Omental fat pad (tissue), 4 donors: Measurements from ENCODE around the gene MTA1. TPM values are rescaled to one million over a fixed set of nuclear protein-coding genes. Genes with fewer than 3 reads are reported as not detected.

ENCODE experiments used
- ATAC-seq: fragments of 150-250 bp; one replicate; pipeline ENCODE4 v1.9.1; 2016; ENCODE audit warnings: mild to moderate bottlenecking, moderate library complexity; ENCODE audit not compliant: low FRiP score
- DNase-seq: peaks from one replicate; pipeline ENCODE4 v3.0.0-alpha.2; 2019; ENCODE audit warnings: low spot score
- CTCF ChIP-seq, 3 donors: fragments of 450-650 bp; IDR thresholded peaks; one replicate each; pipeline ENCODE4 v1.5.1; 2016 to 2017; ENCODE audit warnings: antibody characterized with exemption in 3 of 3, mild to moderate bottlenecking in 3 of 3, moderate library complexity in 2 of 3
- total RNA-seq, 4 donors: library from RNA; depleted of rRNA; stranded (reverse); fragments of >200 nt; gene quantifications; one replicate each; pipeline ENCODE4 v1.1.0, GENCODE V29; 2016

The MTA1 gene
- total RNA-seq, 4 donors from 2014 or later: 35.4 to 72.5 (median 59.7) TPM

GRCh38 chr14:105482486-105483110 lies 63.0 kb downstream of the MTA1 start:
- ATAC-seq: no peak
- no peak for DNase-seq
- TF ChIP-seq CTCF (IDR thresholded peaks at IDR 0.05): no peak

- ATAC-seq (no peak), DNase-seq (no peak)
- no peak for TF ChIP-seq CTCF (IDR thresholded peaks at IDR 0.05)
Measured at GRCh38 chr14:105483300-105484068, 63.9 kb downstream of the MTA1 start.

- DNase-seq (no peak), ATAC-seq (no peak)
- TF ChIP-seq CTCF (IDR thresholded peaks at IDR 0.05): no peak
Measured at GRCh38 chr14:105484069-105484996, 64.7 kb downstream of the MTA1 start.

GRCh38 chr14:105484997-105485393 lies 65.4 kb downstream of the MTA1 start:
- DNase-seq (no peak), ATAC-seq (no peak)
- no peak for TF ChIP-seq CTCF (IDR thresholded peaks at IDR 0.05)

- no peak for DNase-seq
- no peak for ATAC-seq
- TF ChIP-seq CTCF (IDR thresholded peaks at IDR 0.05): no peak
Measured at GRCh38 chr14:105485739-105486162, 66.1 kb downstream of the MTA1 start.

GRCh38 chr14:105486163-105486973 lies 66.7 kb downstream of the MTA1 start, which contains the start of gene CRIP1:
Gene CRIP1 (plus strand): TSS chr14:105486886. CDS start chr14:105487260, 374 bp downstream.
- no peak for DNase-seq
- TF ChIP-seq CTCF (IDR thresholded peaks at IDR 0.05): no peak
- ATAC-seq: no peak
